GM23338 (cell line): ENCODE results near the gene EFCAB8. TPM values are rescaled to one million over a fixed set of nuclear protein-coding genes. Genes with fewer than 3 reads are reported as not detected.

Experiments
- ATAC-seq: fragments of 200-7000 bp; cut with Tn5 transposase; 3 replicates; pipeline ENCODE4 v1.9.1; 2020
- DNase-seq: peaks from one replicate; pipeline ENCODE4 v3.0.0-alpha.2; 2015; ENCODE audit warnings: low spot score
- H2AFZ ChIP-seq: fragments of 200-600 bp; sonication (generic); 2 replicates; pipeline ENCODE4 v1.8.0; 2016; ENCODE audit warnings: antibody characterized with exemption, mild to moderate bottlenecking, moderate library complexity
- H3F3A ChIP-seq: fragments of 200-600 bp; sonication (generic); replicated peaks from 2 replicates; pipeline ENCODE4 v1.8.0; 2017; ENCODE audit warnings: antibody characterized with exemption, mixed run types, low read depth
- H3K27ac ChIP-seq: fragments of 200-600 bp; sonication (generic); 2 replicates; pipeline ENCODE4 v1.6.1; 2016; ENCODE audit warnings: low read depth
- H3K27me3 ChIP-seq: fragments of 200-600 bp; sonication (generic); 2 replicates; pipeline ENCODE4 v1.8.0; 2016; ENCODE audit warnings: mild to moderate bottlenecking, mixed run types, moderate library complexity; ENCODE audit not compliant: insufficient read depth
- H3K36me3 ChIP-seq: fragments of 200-600 bp; sonication (generic); 2 replicates; pipeline ENCODE4 v1.8.0; 2016; ENCODE audit warnings: mild to moderate bottlenecking; ENCODE audit not compliant: insufficient read depth
- H3K4me1 ChIP-seq: fragments of 200-600 bp; sonication (generic); 2 replicates; pipeline ENCODE4 v1.8.0; 2016; ENCODE audit warnings: mild to moderate bottlenecking, moderate library complexity; ENCODE audit not compliant: insufficient read depth
- H3K4me2 ChIP-seq: fragments of 200-600 bp; sonication (generic); 2 replicates; pipeline ENCODE4 v1.7.1; 2017; ENCODE audit warnings: mixed run types
- H3K4me3 ChIP-seq: fragments of 200-600 bp; sonication (generic); 2 replicates; pipeline ENCODE4 v1.6.1; 2016; ENCODE audit warnings: mixed run types
- H3K79me2 ChIP-seq: fragments of 200-600 bp; sonication (generic); replicated peaks from 2 replicates; pipeline ENCODE4 v1.8.0; 2017; ENCODE audit warnings: mild to moderate bottlenecking; ENCODE audit not compliant: insufficient read depth
- H3K9me2 ChIP-seq: fragments of 200-600 bp; sonication (generic); 2 replicates; pipeline ENCODE4 v1.8.0; 2017; ENCODE audit not compliant: insufficient read depth
- H4K20me1 ChIP-seq: fragments of 200-600 bp; sonication (generic); replicated peaks from 2 replicates; pipeline ENCODE4 v1.8.0; 2017; ENCODE audit warnings: mild to moderate bottlenecking; ENCODE audit not compliant: insufficient read depth
- H3K27ac Mint-ChIP-seq: 2 replicates; pipeline ENCODE4 v1.8.0; 2020; ENCODE audit warnings: inconsistent platforms, mild to moderate bottlenecking, moderate library complexity, mixed read lengths
- H3K27me3 Mint-ChIP-seq: 3 replicates; pipeline ENCODE4 v1.8.0; 2022; ENCODE audit warnings: low read depth, mild to moderate bottlenecking, moderate library complexity, mixed read lengths, inconsistent platforms; ENCODE audit not compliant: insufficient read depth, poor library complexity
- H3K36me3 Mint-ChIP-seq: 3 replicates; pipeline ENCODE4 v1.8.0; 2021; ENCODE audit warnings: low read depth, mild to moderate bottlenecking, inconsistent platforms, moderate library complexity, mixed read lengths
- H3K4me1 Mint-ChIP-seq: 3 replicates; pipeline ENCODE4 v1.8.0; 2020; ENCODE audit warnings: mild to moderate bottlenecking, inconsistent platforms, mixed read lengths
- H3K4me3 Mint-ChIP-seq: 3 replicates; pipeline ENCODE4 v1.8.0; 2021; ENCODE audit warnings: moderate library complexity, mild to moderate bottlenecking, inconsistent platforms, mixed read lengths
- H3K9me3 Mint-ChIP-seq: 3 replicates; pipeline ENCODE4 v1.8.0; 2020; ENCODE audit warnings: moderate library complexity, mild to moderate bottlenecking, inconsistent platforms, mixed read lengths
- CREB1 ChIP-seq: fragments of 250-450 bp; sonication (Bioruptor Pico); IDR thresholded peaks from 2 replicates; pipeline ENCODE4 v1.5.0; 2020; ENCODE audit warnings: low read depth, mild to moderate bottlenecking, moderate library complexity
- EZH2 ChIP-seq: fragments of 200-600 bp; sonication (generic); IDR thresholded peaks from one replicate; pipeline ENCODE4 v1.8.0; 2017; ENCODE audit warnings: antibody characterized with exemption, mild to moderate bottlenecking, low read depth; ENCODE audit not compliant: unreplicated experiment
- POLR2AphosphoS5 ChIP-seq: IDR thresholded peaks from 2 replicates; pipeline ENCODE4 v1.6.1; 2016; ENCODE audit warnings: antibody characterized with exemption, low read depth
- STAT1 ChIP-seq: IDR thresholded peaks from one replicate; pipeline ENCODE4 v1.6.1; 2016; ENCODE audit warnings: antibody characterized with exemption; ENCODE audit not compliant: unreplicated experiment
- ZNF114 ChIP-seq: fragments of 250-450 bp; sonication (Bioruptor Pico); IDR thresholded peaks from 2 replicates; pipeline ENCODE4 v1.5.0; 2020; ENCODE audit warnings: mild to moderate bottlenecking, moderate library complexity
- ZNF331 ChIP-seq: fragments of 250-450 bp; sonication (Bioruptor Pico); IDR thresholded peaks from 2 replicates; pipeline ENCODE4 v1.5.0; 2020; ENCODE audit warnings: low read depth, mild to moderate bottlenecking, moderate library complexity
- polyA plus RNA-seq: library from polyadenylated mRNA; unstranded; fragments of >200 nt; fragmentation: Nextera tagmentation; extraction: Ambion mirVana; gene quantifications from 2 replicates; pipeline ENCODE4 v1.2.1, GENCODE V29; 2016
- total RNA-seq: library from RNA; depleted of rRNA; stranded (reverse); fragments of >200 nt; shearing (Covaris generic); gene quantifications from 2 replicates; pipeline ENCODE4 v1.2.3, GENCODE V29; 2014
- TF ChIP-seq, protein P1 (sequence below), 2 experiments: fragments of 200-600 bp in 1 of 2; sonication (generic) in 1 of 2; conservative IDR thresholded peaks; 2 replicates each; pipeline versions ENCODE4 v1.5.1 to v1.6.1; 2016 to 2017; ENCODE audit warnings: antibody characterized with exemption in 2 of 2, low read depth in 2 of 2, mild to moderate bottlenecking in 2 of 2, moderate library complexity in 1 of 2
- TF ChIP-seq, protein P2 (sequence below): IDR thresholded peaks from one replicate; pipeline ENCODE4 v1.6.1; 2018; ENCODE audit warnings: antibody characterized with exemption; ENCODE audit not compliant: unreplicated experiment
- TF ChIP-seq, protein P3 (sequence below): IDR thresholded peaks from 2 replicates; pipeline ENCODE4 v1.6.1; 2016; ENCODE audit warnings: antibody characterized with exemption
- TF ChIP-seq, protein P4 (sequence below): fragments of 250-450 bp; sonication (Bioruptor Pico); IDR thresholded peaks from 2 replicates; pipeline ENCODE4 v1.5.0; 2020; ENCODE audit warnings: mild to moderate bottlenecking, moderate library complexity

The EFCAB8 gene
- total and polyA plus RNA-seq, 2 experiments from 2014 or later = 0.35 TPM; not detected in 1

- TF ChIP-seq, protein P1, sequence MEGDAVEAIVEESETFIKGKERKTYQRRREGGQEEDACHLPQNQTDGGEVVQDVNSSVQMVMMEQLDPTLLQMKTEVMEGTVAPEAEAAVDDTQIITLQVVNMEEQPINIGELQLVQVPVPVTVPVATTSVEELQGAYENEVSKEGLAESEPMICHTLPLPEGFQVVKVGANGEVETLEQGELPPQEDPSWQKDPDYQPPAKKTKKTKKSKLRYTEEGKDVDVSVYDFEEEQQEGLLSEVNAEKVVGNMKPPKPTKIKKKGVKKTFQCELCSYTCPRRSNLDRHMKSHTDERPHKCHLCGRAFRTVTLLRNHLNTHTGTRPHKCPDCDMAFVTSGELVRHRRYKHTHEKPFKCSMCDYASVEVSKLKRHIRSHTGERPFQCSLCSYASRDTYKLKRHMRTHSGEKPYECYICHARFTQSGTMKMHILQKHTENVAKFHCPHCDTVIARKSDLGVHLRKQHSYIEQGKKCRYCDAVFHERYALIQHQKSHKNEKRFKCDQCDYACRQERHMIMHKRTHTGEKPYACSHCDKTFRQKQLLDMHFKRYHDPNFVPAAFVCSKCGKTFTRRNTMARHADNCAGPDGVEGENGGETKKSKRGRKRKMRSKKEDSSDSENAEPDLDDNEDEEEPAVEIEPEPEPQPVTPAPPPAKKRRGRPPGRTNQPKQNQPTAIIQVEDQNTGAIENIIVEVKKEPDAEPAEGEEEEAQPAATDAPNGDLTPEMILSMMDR (conservative IDR thresholded peaks at IDR 0.05; ENCODE audit: low read depth in 2 of 2) = no peak
- TF ChIP-seq EZH2 = no peak
- no peak for TF ChIP-seq POLR2AphosphoS5
These were observed 18.8 kb downstream of the EFCAB8 start (continued) for GRCh38 chr20:32877507-32877906.

DNA sequence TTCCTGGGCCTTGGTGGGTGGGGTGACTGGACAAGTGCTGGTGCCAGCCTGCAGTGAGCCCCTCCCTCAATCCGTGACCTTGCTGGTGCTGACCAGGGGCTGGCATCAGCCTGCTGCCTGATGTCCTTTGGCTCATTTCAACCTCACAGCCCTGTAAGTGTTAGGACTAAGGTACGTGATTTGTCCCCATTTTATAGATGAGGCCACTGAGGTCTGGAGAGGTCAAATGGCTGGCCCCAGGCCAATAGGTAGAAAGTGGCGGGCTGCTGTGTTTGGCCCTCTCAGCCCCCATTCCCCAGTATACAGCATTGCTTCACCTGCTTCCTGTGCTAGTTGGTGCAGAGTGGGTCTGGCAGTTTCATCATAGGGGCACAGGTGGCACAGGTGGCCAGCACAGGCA, 20.1 kb downstream of the EFCAB8 start:
- no peak overlapping the region for H3K27ac ChIP-seq
- H3K27me3 Mint-ChIP-seq = peaks cover 3% of the 10 kb centered on the region
- H3K79me2 ChIP-seq = no peaks in the 10 kb centered on the region
- no peaks in the 10 kb centered on the region for H3K4me1 ChIP-seq
- H3K4me3 Mint-ChIP-seq = no peak overlapping the region
- DNase-seq = no peak
- H3K4me2 ChIP-seq = no peak overlapping the region
- no peak overlapping the region for H3K4me3 ChIP-seq
- no peaks in the 10 kb centered on the region for H3K36me3 Mint-ChIP-seq
- 0 out of 2 replicates have a peak, but pooled peaks cover 2% of the 10 kb centered on the region for H3F3A ChIP-seq
- H3K27ac Mint-ChIP-seq = no peak overlapping the region
- ATAC-seq = no peak
- no peak overlapping the region for H2AFZ ChIP-seq
- peaks cover 3% of the 10 kb centered on the region; the same call in 2 of the 3 replicates for H3K4me1 Mint-ChIP-seq
- H3K9me2 ChIP-seq = no peaks in the 10 kb centered on the region
- no peaks in the 10 kb centered on the region for H3K9me3 Mint-ChIP-seq
- H4K20me1 ChIP-seq = no peaks in the 10 kb centered on the region
- no peaks in the 10 kb centered on the region for H3K27me3 ChIP-seq
- H3K36me3 ChIP-seq = no peaks in the 10 kb centered on the region
- TF ChIP-seq, protein P2, sequence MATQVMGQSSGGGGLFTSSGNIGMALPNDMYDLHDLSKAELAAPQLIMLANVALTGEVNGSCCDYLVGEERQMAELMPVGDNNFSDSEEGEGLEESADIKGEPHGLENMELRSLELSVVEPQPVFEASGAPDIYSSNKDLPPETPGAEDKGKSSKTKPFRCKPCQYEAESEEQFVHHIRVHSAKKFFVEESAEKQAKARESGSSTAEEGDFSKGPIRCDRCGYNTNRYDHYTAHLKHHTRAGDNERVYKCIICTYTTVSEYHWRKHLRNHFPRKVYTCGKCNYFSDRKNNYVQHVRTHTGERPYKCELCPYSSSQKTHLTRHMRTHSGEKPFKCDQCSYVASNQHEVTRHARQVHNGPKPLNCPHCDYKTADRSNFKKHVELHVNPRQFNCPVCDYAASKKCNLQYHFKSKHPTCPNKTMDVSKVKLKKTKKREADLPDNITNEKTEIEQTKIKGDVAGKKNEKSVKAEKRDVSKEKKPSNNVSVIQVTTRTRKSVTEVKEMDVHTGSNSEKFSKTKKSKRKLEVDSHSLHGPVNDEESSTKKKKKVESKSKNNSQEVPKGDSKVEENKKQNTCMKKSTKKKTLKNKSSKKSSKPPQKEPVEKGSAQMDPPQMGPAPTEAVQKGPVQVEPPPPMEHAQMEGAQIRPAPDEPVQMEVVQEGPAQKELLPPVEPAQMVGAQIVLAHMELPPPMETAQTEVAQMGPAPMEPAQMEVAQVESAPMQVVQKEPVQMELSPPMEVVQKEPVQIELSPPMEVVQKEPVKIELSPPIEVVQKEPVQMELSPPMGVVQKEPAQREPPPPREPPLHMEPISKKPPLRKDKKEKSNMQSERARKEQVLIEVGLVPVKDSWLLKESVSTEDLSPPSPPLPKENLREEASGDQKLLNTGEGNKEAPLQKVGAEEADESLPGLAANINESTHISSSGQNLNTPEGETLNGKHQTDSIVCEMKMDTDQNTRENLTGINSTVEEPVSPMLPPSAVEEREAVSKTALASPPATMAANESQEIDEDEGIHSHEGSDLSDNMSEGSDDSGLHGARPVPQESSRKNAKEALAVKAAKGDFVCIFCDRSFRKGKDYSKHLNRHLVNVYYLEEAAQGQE = no peak
- no peak for TF ChIP-seq CREB1
- TF ChIP-seq ZNF331 (CRISPR knock-in tag) = no peak
- TF ChIP-seq, protein P3, sequence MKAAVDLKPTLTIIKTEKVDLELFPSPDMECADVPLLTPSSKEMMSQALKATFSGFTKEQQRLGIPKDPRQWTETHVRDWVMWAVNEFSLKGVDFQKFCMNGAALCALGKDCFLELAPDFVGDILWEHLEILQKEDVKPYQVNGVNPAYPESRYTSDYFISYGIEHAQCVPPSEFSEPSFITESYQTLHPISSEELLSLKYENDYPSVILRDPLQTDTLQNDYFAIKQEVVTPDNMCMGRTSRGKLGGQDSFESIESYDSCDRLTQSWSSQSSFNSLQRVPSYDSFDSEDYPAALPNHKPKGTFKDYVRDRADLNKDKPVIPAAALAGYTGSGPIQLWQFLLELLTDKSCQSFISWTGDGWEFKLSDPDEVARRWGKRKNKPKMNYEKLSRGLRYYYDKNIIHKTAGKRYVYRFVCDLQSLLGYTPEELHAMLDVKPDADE = no peak
- TF ChIP-seq, protein P4, sequence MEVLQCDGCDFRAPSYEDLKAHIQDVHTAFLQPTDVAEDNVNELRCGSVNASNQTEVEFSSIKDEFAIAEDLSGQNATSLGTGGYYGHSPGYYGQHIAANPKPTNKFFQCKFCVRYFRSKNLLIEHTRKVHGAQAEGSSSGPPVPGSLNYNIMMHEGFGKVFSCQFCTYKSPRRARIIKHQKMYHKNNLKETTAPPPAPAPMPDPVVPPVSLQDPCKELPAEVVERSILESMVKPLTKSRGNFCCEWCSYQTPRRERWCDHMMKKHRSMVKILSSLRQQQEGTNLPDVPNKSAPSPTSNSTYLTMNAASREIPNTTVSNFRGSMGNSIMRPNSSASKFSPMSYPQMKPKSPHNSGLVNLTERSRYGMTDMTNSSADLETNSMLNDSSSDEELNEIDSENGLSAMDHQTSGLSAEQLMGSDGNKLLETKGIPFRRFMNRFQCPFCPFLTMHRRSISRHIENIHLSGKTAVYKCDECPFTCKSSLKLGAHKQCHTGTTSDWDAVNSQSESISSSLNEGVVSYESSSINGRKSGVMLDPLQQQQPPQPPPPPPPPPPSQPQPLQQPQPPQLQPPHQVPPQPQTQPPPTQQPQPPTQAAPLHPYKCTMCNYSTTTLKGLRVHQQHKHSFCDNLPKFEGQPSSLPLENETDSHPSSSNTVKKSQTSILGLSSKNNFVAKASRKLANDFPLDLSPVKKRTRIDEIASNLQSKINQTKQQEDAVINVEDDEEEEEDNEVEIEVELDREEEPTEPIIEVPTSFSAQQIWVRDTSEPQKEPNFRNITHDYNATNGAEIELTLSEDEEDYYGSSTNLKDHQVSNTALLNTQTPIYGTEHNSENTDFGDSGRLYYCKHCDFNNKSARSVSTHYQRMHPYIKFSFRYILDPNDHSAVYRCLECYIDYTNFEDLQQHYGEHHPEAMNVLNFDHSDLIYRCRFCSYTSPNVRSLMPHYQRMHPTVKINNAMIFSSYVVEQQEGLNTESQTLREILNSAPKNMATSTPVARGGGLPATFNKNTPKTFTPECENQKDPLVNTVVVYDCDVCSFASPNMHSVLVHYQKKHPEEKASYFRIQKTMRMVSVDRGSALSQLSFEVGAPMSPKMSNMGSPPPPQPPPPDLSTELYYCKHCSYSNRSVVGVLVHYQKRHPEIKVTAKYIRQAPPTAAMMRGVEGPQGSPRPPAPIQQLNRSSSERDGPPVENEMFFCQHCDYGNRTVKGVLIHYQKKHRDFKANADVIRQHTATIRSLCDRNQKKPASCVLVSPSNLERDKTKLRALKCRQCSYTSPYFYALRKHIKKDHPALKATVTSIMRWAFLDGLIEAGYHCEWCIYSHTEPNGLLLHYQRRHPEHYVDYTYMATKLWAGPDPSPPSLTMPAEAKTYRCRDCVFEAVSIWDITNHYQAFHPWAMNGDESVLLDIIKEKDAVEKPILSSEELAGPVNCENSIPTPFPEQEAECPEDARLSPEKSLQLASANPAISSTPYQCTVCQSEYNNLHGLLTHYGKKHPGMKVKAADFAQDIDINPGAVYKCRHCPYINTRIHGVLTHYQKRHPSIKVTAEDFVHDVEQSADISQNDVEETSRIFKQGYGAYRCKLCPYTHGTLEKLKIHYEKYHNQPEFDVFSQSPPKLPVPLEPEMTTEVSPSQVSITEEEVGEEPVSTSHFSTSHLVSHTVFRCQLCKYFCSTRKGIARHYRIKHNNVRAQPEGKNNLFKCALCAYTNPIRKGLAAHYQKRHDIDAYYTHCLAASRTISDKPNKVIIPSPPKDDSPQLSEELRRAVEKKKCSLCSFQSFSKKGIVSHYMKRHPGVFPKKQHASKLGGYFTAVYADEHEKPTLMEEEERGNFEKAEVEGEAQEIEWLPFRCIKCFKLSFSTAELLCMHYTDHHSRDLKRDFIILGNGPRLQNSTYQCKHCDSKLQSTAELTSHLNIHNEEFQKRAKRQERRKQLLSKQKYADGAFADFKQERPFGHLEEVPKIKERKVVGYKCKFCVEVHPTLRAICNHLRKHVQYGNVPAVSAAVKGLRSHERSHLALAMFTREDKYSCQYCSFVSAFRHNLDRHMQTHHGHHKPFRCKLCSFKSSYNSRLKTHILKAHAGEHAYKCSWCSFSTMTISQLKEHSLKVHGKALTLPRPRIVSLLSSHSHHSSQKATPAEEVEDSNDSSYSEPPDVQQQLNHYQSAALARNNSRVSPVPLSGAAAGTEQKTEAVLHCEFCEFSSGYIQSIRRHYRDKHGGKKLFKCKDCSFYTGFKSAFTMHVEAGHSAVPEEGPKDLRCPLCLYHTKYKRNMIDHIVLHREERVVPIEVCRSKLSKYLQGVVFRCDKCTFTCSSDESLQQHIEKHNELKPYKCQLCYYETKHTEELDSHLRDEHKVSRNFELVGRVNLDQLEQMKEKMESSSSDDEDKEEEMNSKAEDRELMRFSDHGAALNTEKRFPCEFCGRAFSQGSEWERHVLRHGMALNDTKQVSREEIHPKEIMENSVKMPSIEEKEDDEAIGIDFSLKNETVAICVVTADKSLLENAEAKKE = no peak
- TF ChIP-seq, protein P1 (conservative IDR thresholded peaks at IDR 0.05; ENCODE audit: low read depth in 2 of 2) = no peak
- no peak for TF ChIP-seq STAT1
- no peak for TF ChIP-seq ZNF114 (CRISPR knock-in tag)
